Measurements from ENCODE around the gene IRAK1. TPM values are rescaled to one million over a fixed set of nuclear protein-coding genes. Genes with fewer than 3 reads are reported as not detected.

Gene IRAK1
- total RNA-seq, 2 experiments from 2014 or later = 107 to 112 TPM

- Mint-ChIP-seq H3K27ac (peak overlapping the region; percentile 100), H3K9me3 (no peaks in the 10 kb centered on the region), H3K36me3 (ENCODE audit: low read depth) (peaks cover 34% of the 10 kb centered on the region), H3K27me3 (no peaks in the 10 kb centered on the region), H3K4me3 (peak overlapping the region; percentile 100), H3K4me1 (peaks cover 44% of the 10 kb centered on the region)
- peak; percentile 56 for DNase-seq
- POLR2A ChIA-PET = interaction anchor here (0.9 kb wide), 1 partner anchor 11 kb away, joined by 4 read pairs; no protein-coding TSS in a partner anchor
- CTCF ChIA-PET = interaction anchor here (1.5 to 7.6 kb wide), 3 partner anchors 22 to 48 kb away, joined by 3 to 82 read pairs (median 5); partner anchors contain the start of gene RENBP
Measured at GRCh38 chrX:153970357-153971123, 49.2 kb downstream of the IRAK1 start.

GRCh38 chrX:153969904-153970356, 49.8 kb downstream of the IRAK1 start:
- peak overlapping the region; percentile 87 for H3K27ac Mint-ChIP-seq
- peaks cover 47% of the 10 kb centered on the region for H3K4me1 Mint-ChIP-seq
- POLR2A ChIA-PET = no interaction called here
- peak overlapping the region; percentile 100 for H3K4me3 Mint-ChIP-seq
- peaks cover 34% of the 10 kb centered on the region for H3K36me3 Mint-ChIP-seq (ENCODE audit: low read depth)
- CTCF ChIA-PET = interaction anchor here (1.4 to 7.6 kb wide), 3 partner anchors 10 to 44 kb away, joined by 5 to 82 read pairs (median 6); partner anchors contain the start of genes ARHGAP4 and RENBP
- no peaks in the 10 kb centered on the region for H3K27me3 Mint-ChIP-seq
- H3K9me3 Mint-ChIP-seq = no peaks in the 10 kb centered on the region
- no peak for DNase-seq

GRCh38 chrX:153969125-153969903, 50.4 kb downstream of the IRAK1 start:
- no peak for DNase-seq
- H3K9me3 Mint-ChIP-seq = no peaks in the 10 kb centered on the region
- peak overlapping the region; percentile 100 for H3K4me3 Mint-ChIP-seq
- H3K4me1 Mint-ChIP-seq = peaks cover 41% of the 10 kb centered on the region
- H3K27me3 Mint-ChIP-seq = no peaks in the 10 kb centered on the region
- peak overlapping the region; percentile 87 for H3K27ac Mint-ChIP-seq
- ChIA-PET CTCF (interaction anchor here (0.9 to 7.6 kb wide), 7 partner anchors 9 to 88 kb away, joined by 3 to 82 read pairs (median 5); partner anchors contain the start of genes ARHGAP4 and RENBP), POLR2A (no interaction called here)
- H3K36me3 Mint-ChIP-seq (ENCODE audit: low read depth) = peaks cover 34% of the 10 kb centered on the region

GRCh38 chrX:153968754-153969124, 51.0 kb downstream of the IRAK1 start:
- peak overlapping the region; percentile 100 for H3K4me3 Mint-ChIP-seq
- DNase-seq = peak; percentile 33

GRCh38 chrX:153968255-153968654, 51.4 kb downstream of the IRAK1 start:
- H3K4me1 Mint-ChIP-seq = peaks cover 32% of the 10 kb centered on the region
- H3K4me3 Mint-ChIP-seq = peak overlapping the region; percentile 100
- H3K27ac Mint-ChIP-seq = peak overlapping the region; percentile 90
- H3K27me3 Mint-ChIP-seq = no peaks in the 10 kb centered on the region
- peaks cover 33% of the 10 kb centered on the region for H3K36me3 Mint-ChIP-seq (ENCODE audit: low read depth)
- no peak for DNase-seq
- CTCF ChIA-PET = interaction anchor here (0.6 to 7.6 kb wide), 7 partner anchors 13 to 90 kb away, joined by 3 to 82 read pairs (median 3); partner anchors contain the start of genes ARHGAP4 and RENBP
- H3K9me3 Mint-ChIP-seq = no peaks in the 10 kb centered on the region
- POLR2A ChIA-PET = no interaction called here

More at GRCh38 chrX:153968754-153969124, 51.0 kb downstream of the IRAK1 start:
- Mint-ChIP-seq H3K27me3 (no peaks in the 10 kb centered on the region), H3K9me3 (no peaks in the 10 kb centered on the region), H3K36me3 (ENCODE audit: low read depth) (peaks cover 34% of the 10 kb centered on the region), H3K4me1 (peaks cover 36% of the 10 kb centered on the region), H3K27ac (peak overlapping the region; percentile 87)
- POLR2A ChIA-PET = no interaction called here
- CTCF ChIA-PET = interaction anchor here (0.9 to 7.6 kb wide), 7 partner anchors 9 to 89 kb away, joined by 3 to 82 read pairs (median 5); partner anchors contain the start of genes ARHGAP4 and RENBP

- peak overlapping the region; percentile 90 for H3K27ac Mint-ChIP-seq
- CTCF ChIA-PET = interaction anchor here (0.6 to 7.6 kb wide), 5 partner anchors 9 to 46 kb away, joined by 3 to 82 read pairs (median 3); partner anchors contain the start of genes ARHGAP4 and RENBP
- no peaks in the 10 kb centered on the region for H3K9me3 Mint-ChIP-seq
- DNase-seq = peak; percentile 53
- H3K4me3 Mint-ChIP-seq = peak overlapping the region; percentile 100
- POLR2A ChIA-PET = interaction anchor here (0.6 kb wide), 1 partner anchor 158 kb away, joined by 4 read pairs; no protein-coding TSS in a partner anchor
- H3K4me1 Mint-ChIP-seq = peaks cover 30% of the 10 kb centered on the region
- H3K27me3 Mint-ChIP-seq = no peaks in the 10 kb centered on the region
- H3K36me3 Mint-ChIP-seq (ENCODE audit: low read depth) = peaks cover 36% of the 10 kb centered on the region
Measured at GRCh38 chrX:153967536-153968224, 52.0 kb downstream of the IRAK1 start.

GRCh38 chrX:153966841-153967535, 52.7 kb downstream of the IRAK1 start:
- H3K36me3 Mint-ChIP-seq (ENCODE audit: low read depth) = peaks cover 40% of the 10 kb centered on the region
- POLR2A ChIA-PET = interaction anchor here (0.6 kb wide), 1 partner anchor 159 kb away, joined by 4 read pairs; no protein-coding TSS in a partner anchor
- DNase-seq = no peak

GRCh38 chrX:153966283-153966688, 53.4 kb downstream of the IRAK1 start:
- H3K4me3 Mint-ChIP-seq = peak overlapping the region; percentile 100
- ChIA-PET CTCF (interaction anchor here (0.9 to 7.6 kb wide), 6 partner anchors 10 to 47 kb away, joined by 3 to 82 read pairs (median 4); partner anchors contain the start of gene RENBP), POLR2A (no interaction called here)
- peaks cover 30% of the 10 kb centered on the region for H3K4me1 Mint-ChIP-seq
- H3K27me3 Mint-ChIP-seq = no peaks in the 10 kb centered on the region
- peak overlapping the region; percentile 90 for H3K27ac Mint-ChIP-seq
- no peaks in the 10 kb centered on the region for H3K9me3 Mint-ChIP-seq
- peaks cover 42% of the 10 kb centered on the region for H3K36me3 Mint-ChIP-seq (ENCODE audit: low read depth)
- no peak for DNase-seq

More at GRCh38 chrX:153966841-153967535, 52.7 kb downstream of the IRAK1 start:
- peaks cover 30% of the 10 kb centered on the region for H3K4me1 Mint-ChIP-seq
- no peaks in the 10 kb centered on the region for H3K9me3 Mint-ChIP-seq
- H3K4me3 Mint-ChIP-seq = peak overlapping the region; percentile 100
- peak overlapping the region; percentile 90 for H3K27ac Mint-ChIP-seq
- no peaks in the 10 kb centered on the region for H3K27me3 Mint-ChIP-seq
- CTCF ChIA-PET = interaction anchor here (0.8 to 7.6 kb wide), 7 partner anchors 9 to 47 kb away, joined by 3 to 82 read pairs (median 3); partner anchors contain the start of genes ARHGAP4 and RENBP

GRCh38 chrX:153965406-153965805, 54.3 kb downstream of the IRAK1 start:
- ChIA-PET POLR2A (no interaction called here), CTCF (interaction anchor here (0.6 to 7.6 kb wide), 3 partner anchors 16 to 1007 kb away, joined by 3 to 82 read pairs (median 3); partner anchors contain the start of gene RENBP)
- DNase-seq = no peak
- Mint-ChIP-seq H3K27ac (peak overlapping the region; percentile 25), H3K36me3 (ENCODE audit: low read depth) (peaks cover 46% of the 10 kb centered on the region), H3K4me3 (no peak overlapping the region), H3K9me3 (no peaks in the 10 kb centered on the region), H3K4me1 (peaks cover 30% of the 10 kb centered on the region), H3K27me3 (no peaks in the 10 kb centered on the region)

- CTCF ChIA-PET = interaction anchor here (0.9 to 7.6 kb wide), 3 partner anchors 15 to 50 kb away, joined by 4 to 82 read pairs (median 4); partner anchors contain the start of gene RENBP
- Mint-ChIP-seq H3K27me3 (no peaks in the 10 kb centered on the region), H3K36me3 (ENCODE audit: low read depth) (peaks cover 46% of the 10 kb centered on the region), H3K27ac (no peak overlapping the region), H3K4me1 (peaks cover 30% of the 10 kb centered on the region), H3K9me3 (no peaks in the 10 kb centered on the region), H3K4me3 (no peak overlapping the region)
- POLR2A ChIA-PET = no interaction called here
- DNase-seq = no peak
Measured at GRCh38 chrX:153964105-153964504, 55.6 kb downstream of the IRAK1 start.

GRCh38 chrX:153963546-153963945, 56.2 kb downstream of the IRAK1 start:
- peaks cover 30% of the 10 kb centered on the region for H3K4me1 Mint-ChIP-seq
- H3K36me3 Mint-ChIP-seq (ENCODE audit: low read depth) = peaks cover 42% of the 10 kb centered on the region
- no peaks in the 10 kb centered on the region for H3K9me3 Mint-ChIP-seq
- H3K27me3 Mint-ChIP-seq = no peaks in the 10 kb centered on the region
- H3K4me3 Mint-ChIP-seq = no peak overlapping the region
- ChIA-PET CTCF (interaction anchor here (0.9 to 1.1 kb wide), 3 partner anchors 17 to 130 kb away, joined by 3 to 4 read pairs (median 4); no protein-coding TSS in a partner anchor), POLR2A (no interaction called here)
- DNase-seq = no peak
- H3K27ac Mint-ChIP-seq = no peak overlapping the region
